Measurements from ENCODE around the gene PLS1. TPM values are rescaled to one million over a fixed set of nuclear protein-coding genes. Genes with fewer than 3 reads are reported as not detected.
"Not testable (repeated sequence)": the region's sequence is repeated elsewhere in the genome, so short reads cannot be mapped to it uniquely, and the experiment has no call there.

Gene PLS1, protein sequence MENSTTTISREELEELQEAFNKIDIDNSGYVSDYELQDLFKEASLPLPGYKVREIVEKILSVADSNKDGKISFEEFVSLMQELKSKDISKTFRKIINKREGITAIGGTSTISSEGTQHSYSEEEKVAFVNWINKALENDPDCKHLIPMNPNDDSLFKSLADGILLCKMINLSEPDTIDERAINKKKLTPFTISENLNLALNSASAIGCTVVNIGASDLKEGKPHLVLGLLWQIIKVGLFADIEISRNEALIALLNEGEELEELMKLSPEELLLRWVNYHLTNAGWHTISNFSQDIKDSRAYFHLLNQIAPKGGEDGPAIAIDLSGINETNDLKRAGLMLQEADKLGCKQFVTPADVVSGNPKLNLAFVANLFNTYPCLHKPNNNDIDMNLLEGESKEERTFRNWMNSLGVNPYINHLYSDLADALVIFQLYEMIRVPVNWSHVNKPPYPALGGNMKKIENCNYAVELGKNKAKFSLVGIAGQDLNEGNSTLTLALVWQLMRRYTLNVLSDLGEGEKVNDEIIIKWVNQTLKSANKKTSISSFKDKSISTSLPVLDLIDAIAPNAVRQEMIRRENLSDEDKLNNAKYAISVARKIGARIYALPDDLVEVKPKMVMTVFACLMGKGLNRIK
- total RNA-seq (2014; rRNA removed; shearing (Covaris generic)) = 7.8 and 9.5 TPM in 2 replicates

- peak; percentile 86 for DNase-seq (ENCODE audit: low spot score)
Measured at GRCh38 chr3:142595951-142596725, at the start of gene PLS1. Gene PLS1 (plus strand): TSS chr3:142596393. CDS start chr3:142664238, 67,845 bp downstream.

- no peak for DNase-seq (ENCODE audit: low spot score)
Measured at GRCh38 chr3:142549986-142550385, 46.2 kb upstream of the PLS1 start.

DNA sequence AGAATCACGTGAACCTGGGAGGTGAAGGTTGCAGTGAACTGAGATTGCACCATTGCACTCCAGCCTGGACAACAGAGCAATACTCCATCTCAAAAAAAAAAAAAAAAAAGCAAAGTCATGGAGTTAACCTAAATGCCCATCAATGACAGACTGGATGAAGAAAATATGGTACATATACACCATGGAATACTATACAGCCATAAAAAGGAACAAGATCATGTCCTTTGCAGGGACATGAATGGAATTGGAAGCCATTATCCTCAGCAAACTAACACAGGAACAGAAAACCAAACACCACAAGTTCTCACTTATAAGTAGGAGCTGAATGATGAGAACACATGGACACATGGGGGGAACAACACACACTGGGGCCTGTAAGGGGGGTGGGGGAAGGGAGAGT is 43.6 kb upstream of the PLS1 start:
- not testable (repeated sequence) for DNase-seq (ENCODE audit: low spot score)

GRCh38 chr3:142553741-142554140 is 42.5 kb upstream of the PLS1 start:
- DNase-seq (ENCODE audit: low spot score) = no peak

DNA sequence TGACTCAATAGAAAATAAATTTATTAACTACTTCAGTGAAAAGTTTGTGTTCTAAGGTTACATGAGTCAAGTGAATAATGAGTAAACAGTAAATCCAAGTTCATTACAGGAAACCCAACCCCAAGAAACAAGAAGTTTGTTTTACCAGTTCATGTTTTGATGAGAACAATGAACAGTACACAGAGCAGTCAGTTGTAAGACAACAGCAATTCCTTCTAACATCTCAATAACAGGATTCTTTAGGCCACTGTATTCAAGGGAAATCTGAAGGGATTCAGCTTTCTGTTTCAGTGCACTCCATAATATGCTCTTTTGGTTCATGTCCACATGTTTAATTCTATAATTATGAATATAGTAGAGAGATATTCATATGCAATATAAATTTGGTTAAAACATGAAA is 36.1 kb upstream of the PLS1 start:
- no peak for DNase-seq (ENCODE audit: low spot score)

- no peak for DNase-seq (ENCODE audit: low spot score)
Measured at GRCh38 chr3:142563496-142563997, 32.6 kb upstream of the PLS1 start.

DNA sequence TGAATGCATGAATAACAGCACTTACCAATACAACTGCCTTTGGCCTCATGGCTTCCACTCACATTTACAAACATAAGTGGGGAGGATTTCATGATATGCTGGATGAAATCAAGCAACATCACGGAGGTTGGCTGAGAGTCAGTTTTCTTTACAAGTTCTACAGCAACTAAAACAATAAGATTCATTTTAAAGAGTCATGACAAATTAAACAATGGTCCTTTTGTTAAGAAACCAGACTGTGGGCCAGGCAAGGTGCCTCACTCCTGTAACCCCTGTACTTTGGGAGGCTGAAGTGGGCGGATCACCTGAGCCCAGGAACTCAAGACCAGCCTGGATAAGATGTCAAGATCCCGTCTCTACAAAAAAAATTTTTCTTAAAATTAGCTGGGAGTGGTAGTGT is 30.1 kb upstream of the PLS1 start:
- DNase-seq (ENCODE audit: low spot score) = no peak

GRCh38 chr3:142568393-142569017 is 27.7 kb upstream of the PLS1 start:
- DNase-seq (ENCODE audit: low spot score) = no peak

DNA sequence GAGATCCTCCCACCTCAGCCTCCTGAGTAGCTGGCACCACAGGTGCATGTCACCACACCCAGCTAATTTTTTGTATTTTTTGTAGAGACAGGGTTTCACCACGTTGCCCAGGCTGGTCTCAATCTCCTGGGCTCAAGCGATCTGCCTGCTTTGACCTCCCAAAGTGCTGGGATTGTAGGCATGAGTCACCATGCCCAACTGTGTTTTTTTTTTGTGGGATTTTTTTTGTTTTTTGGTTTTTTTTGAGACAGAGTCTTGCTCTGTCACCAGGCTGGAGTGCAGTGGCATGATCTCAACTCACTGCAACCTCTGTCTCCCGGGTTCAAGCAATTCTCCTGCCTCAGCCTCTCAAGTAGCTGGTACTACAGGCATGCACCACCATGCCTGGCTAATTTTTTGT is 26.8 kb upstream of the PLS1 start:
- not testable (repeated sequence) for DNase-seq (ENCODE audit: low spot score)

- DNase-seq (ENCODE audit: low spot score) = not testable (repeated sequence)
Measured at GRCh38 chr3:142574223-142574622, 22.0 kb upstream of the PLS1 start.

DNA sequence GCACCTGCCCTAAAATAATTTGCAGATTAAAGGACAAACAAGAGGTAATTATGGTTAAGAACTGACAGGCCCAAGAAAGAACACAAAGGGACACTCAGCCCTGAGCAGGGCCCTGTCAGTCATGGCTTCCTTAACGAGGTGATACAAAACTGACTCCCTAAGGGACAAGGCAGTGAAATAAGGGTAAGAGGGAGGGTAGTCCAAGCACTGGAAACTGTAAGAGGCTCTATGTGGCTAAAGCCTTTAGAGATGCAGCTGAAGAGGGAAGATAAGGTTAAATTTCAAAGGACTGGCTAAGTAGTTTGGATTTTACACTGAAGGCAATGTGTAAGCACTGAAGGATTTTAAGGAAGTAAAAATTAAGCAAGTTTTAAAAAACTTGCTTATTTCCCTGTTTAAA is 21.5 kb upstream of the PLS1 start:
- no peak for DNase-seq (ENCODE audit: low spot score)

DNA sequence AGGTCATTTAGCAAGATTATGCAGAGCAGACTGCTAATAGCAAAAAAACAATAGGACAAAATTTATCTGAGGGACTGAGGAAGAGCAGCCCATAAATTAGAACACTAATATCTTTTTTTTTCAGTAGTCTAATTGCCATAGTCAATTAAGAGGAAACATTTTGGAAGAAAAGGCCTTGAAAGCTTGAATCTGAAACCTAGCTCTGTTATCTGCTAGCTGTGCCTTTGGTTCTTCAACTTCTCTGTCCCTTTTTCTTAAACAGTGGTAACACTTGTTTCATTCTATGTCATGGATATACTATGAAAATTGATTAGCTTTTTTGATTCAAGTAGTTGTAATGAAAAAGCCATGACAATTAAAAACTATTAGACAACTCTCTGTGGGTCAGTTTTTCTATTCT is 19.4 kb upstream of the PLS1 start:
- no peak for DNase-seq (ENCODE audit: low spot score)

GRCh38 chr3:142577696-142578328 is 18.4 kb upstream of the PLS1 start:
- DNase-seq (ENCODE audit: low spot score) = no peak

GRCh38 chr3:142578329-142579223 is 17.6 kb upstream of the PLS1 start, which contains the start of gene ATR:
Gene ATR (minus strand): TSS chr3:142578733. CDS start chr3:142578704, 29 bp downstream.
- DNase-seq (ENCODE audit: low spot score) = peak; percentile 94

DNA sequence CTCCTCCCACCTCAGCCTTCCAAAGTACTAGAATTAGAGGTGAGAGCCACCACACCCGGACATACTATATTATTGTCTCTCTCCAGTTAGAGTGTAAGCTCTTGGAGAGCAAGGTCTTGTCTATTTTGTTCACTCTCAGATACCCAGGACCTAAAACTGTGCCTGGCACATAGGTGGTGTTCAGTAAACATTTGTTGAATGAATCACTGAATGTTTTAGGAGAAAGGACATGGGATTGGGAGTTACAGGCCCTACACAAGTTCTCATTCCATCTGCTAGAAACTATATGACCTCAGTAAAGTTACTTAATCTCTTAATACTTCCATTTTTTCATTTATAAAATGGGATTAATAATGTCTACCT is 16.2 kb upstream of the PLS1 start:
- no peak for DNase-seq (ENCODE audit: low spot score)

GRCh38 chr3:142581070-142581469 is 15.1 kb upstream of the PLS1 start:
- DNase-seq (ENCODE audit: low spot score) = not testable (repeated sequence)

- peak; percentile 80 for DNase-seq (ENCODE audit: low spot score)
Measured at GRCh38 chr3:142586803-142587406, 9.3 kb upstream of the PLS1 start.

- no peak for DNase-seq (ENCODE audit: low spot score)
Measured at GRCh38 chr3:142588703-142589102, 7.5 kb upstream of the PLS1 start.

- not testable (repeated sequence) for DNase-seq (ENCODE audit: low spot score)
Measured at GRCh38 chr3:142592268-142592667, 3.9 kb upstream of the PLS1 start.

DNA sequence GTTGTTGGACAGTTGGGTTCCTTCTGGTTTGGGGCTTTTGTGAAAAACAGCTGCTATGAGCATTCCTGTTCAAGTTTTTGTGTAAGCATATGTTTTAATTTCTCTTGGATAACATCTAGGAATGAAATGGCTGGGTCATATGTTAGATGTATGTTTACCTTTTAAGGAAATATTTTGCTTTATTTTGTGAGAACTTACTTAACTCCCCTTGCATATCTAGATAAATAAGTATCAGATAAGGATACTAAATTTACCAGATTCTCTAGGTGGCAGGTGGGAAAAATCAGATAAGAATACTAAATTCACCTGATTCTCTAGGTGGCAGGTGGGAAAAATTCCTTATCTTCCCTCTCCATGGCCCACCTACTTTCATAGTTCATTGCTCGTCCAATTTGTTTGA is 1.1 kb upstream of the PLS1 start:
- no peak for DNase-seq (ENCODE audit: low spot score)
